Measurements from ENCODE around the gene FEV. TPM values are rescaled to one million over a fixed set of nuclear protein-coding genes. Genes with fewer than 3 reads are reported as not detected.

Gene FEV
- total RNA-seq, 2 donors from 2014 or later, result 1.8 to 25.9 TPM

GRCh38 chr2:219029829-219030165, 44.8 kb upstream of the FEV start:
- Histone ChIP-seq H3K36me3 (no peaks in the 10 kb centered on the region), H3K9me3 (no peaks in the 10 kb centered on the region), H3K4me3 (no peak overlapping the region), H3K4me1 (replicated peaks) (no peaks in the 10 kb centered on the region), H3K27ac (no peak overlapping the region), H3K27me3 (replicated peaks; ENCODE audit: insufficient read depth) (no peaks in the 10 kb centered on the region)
- 45% methylated on average over 9 of the region's 9 CpGs for WGBS
- TF ChIP-seq POLR2AphosphoS5 (IDR thresholded peaks at IDR 0.05) (peak; percentile 39), CTCF (IDR thresholded peaks at IDR 0.05) (peak; percentile 88 to 95 (median 92)), POLR2A (IDR thresholded peaks at IDR 0.05) (no peak)
- DNase-seq (ENCODE audit: low spot score), result peak; percentile 77
- intact Hi-C loops (cut with DNase I), result no loop called here

DNA sequence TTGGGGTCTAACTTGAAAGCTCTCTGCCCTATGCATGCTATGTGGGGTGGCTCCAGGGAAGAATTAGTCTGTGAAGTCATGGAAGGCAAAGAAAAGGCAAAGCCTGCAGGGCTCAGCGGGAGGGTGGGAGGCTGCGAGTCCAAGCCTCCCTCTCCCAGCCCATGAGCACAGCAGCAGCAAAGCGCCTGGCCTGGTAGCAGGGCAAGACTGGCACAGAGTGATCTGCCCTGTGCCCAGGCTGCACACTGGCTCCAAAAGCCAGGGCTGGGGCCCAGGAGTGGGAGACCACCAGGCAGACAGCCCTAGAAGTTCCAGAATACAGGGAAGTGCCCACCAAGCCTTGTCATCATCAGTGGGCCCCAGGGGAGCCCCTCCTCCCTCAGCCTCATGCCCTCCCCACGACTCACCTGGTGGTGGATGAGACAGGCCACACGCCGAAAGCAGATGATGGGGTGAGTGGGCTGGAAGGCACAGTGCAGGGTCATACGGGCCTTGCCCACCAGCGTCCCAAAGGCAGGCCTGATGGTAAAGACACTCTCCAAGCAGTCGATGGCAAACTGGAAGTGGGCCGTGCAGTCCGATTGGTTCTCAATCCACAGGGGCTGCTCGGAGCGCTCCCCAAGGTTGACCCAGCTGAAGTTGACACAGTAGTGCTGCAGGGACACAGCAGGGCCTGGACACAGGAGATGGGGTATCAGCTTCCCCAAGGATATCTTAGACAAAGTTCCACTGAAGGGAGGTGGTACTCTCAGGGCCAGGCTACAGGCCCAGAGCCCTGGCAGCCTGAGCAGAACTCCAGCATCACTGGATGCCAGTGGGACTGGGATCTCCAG, 44.2 kb upstream of the FEV start:
- WGBS, result 81% methylated on average over 12 of the region's 13 CpGs
- intact Hi-C loops (cut with DNase I), result no loop called here
- Histone ChIP-seq H3K36me3 (no peaks in the 10 kb centered on the region), H3K27me3 (replicated peaks; ENCODE audit: insufficient read depth) (no peaks in the 10 kb centered on the region), H3K4me3 (no peak overlapping the region), H3K9me3 (no peaks in the 10 kb centered on the region), H3K4me1 (replicated peaks) (no peaks in the 10 kb centered on the region), H3K27ac (no peak overlapping the region)
- TF ChIP-seq POLR2A (IDR thresholded peaks at IDR 0.05), result no peak
- no peak for TF ChIP-seq CTCF (IDR thresholded peaks at IDR 0.05)
- TF ChIP-seq POLR2AphosphoS5 (IDR thresholded peaks at IDR 0.05), result no peak
- DNase-seq (ENCODE audit: low spot score), result no peak

GRCh38 chr2:219028141-219028540, 43.2 kb upstream of the FEV start:
- Histone ChIP-seq H3K36me3 (no peaks in the 10 kb centered on the region), H3K4me1 (replicated peaks) (no peaks in the 10 kb centered on the region), H3K27me3 (replicated peaks; ENCODE audit: insufficient read depth) (no peaks in the 10 kb centered on the region), H3K9me3 (no peaks in the 10 kb centered on the region), H3K4me3 (no peak overlapping the region), H3K27ac (no peak overlapping the region)
- TF ChIP-seq CTCF (IDR thresholded peaks at IDR 0.05) (no peak), POLR2A (IDR thresholded peaks at IDR 0.05) (no peak), POLR2AphosphoS5 (IDR thresholded peaks at IDR 0.05) (no peak)
- 78% methylated on average over 5 of the region's 5 CpGs for WGBS
- intact Hi-C loops (cut with DNase I), result no loop called here
- no peak for DNase-seq (ENCODE audit: low spot score)

- H3K36me3 ChIP-seq, result no peaks in the 10 kb centered on the region
- H3K4me1 ChIP-seq (replicated peaks), result no peaks in the 10 kb centered on the region
- 91% methylated on average over 22 of the region's 22 CpGs for WGBS
- intact Hi-C loops (cut with DNase I), result no loop called here
- no peak for TF ChIP-seq POLR2AphosphoS5 (IDR thresholded peaks at IDR 0.05)
- no peak for TF ChIP-seq CTCF (IDR thresholded peaks at IDR 0.05)
- no peak for TF ChIP-seq POLR2A (IDR thresholded peaks at IDR 0.05)
- DNase-seq (ENCODE audit: low spot score), result no peak
- no peaks in the 10 kb centered on the region for H3K9me3 ChIP-seq
- no peak overlapping the region for H3K27ac ChIP-seq
- no peaks in the 10 kb centered on the region for H3K27me3 ChIP-seq (replicated peaks; ENCODE audit: insufficient read depth)
- H3K4me3 ChIP-seq, result no peak overlapping the region
Measured at GRCh38 chr2:219027511-219028055, 42.6 kb upstream of the FEV start.

GRCh38 chr2:219026946-219027345, 42.0 kb upstream of the FEV start:
- Histone ChIP-seq H3K36me3 (no peaks in the 10 kb centered on the region), H3K4me3 (no peak overlapping the region), H3K27me3 (replicated peaks; ENCODE audit: insufficient read depth) (no peaks in the 10 kb centered on the region), H3K9me3 (no peaks in the 10 kb centered on the region), H3K27ac (no peak overlapping the region), H3K4me1 (replicated peaks) (no peaks in the 10 kb centered on the region)
- WGBS, result 83% methylated on average over 7 of the region's 7 CpGs
- DNase-seq (ENCODE audit: low spot score), result no peak
- TF ChIP-seq CTCF (IDR thresholded peaks at IDR 0.05) (no peak), POLR2A (IDR thresholded peaks at IDR 0.05) (no peak), POLR2AphosphoS5 (IDR thresholded peaks at IDR 0.05) (no peak)
- intact Hi-C loops (cut with DNase I), result no loop called here

All from prostate gland (tissue), 2 donors.